Endothelial cell of umbilical vein (primary cell): ENCODE measurements around the gene ZMYM4.

ENCODE experiments used
- CTCF ChIP-seq, 2 donors: IDR thresholded peaks; 1 replicate in 1 of 2; 2 replicates in 1 of 2; pipeline ENCODE4 v1.5.1; 2011; ENCODE audit warnings: low read length in 2 of 2, mild to moderate bottlenecking in 2 of 2, moderate library complexity in 2 of 2, control low read depth in 1 of 2, inconsistent platforms in 1 of 2, low read depth in 1 of 2; ENCODE audit not compliant: insufficient read depth in 1 of 2; ENCODE audit errors: extremely low read depth in 1 of 2
- EZH2 ChIP-seq: IDR thresholded peaks from 2 replicates; pipeline ENCODE4 v1.6.1; 2012; ENCODE audit warnings: borderline replicate concordance, low read depth, mild to moderate bottlenecking, moderate library complexity, low read length, inconsistent platforms; ENCODE audit not compliant: severe bottlenecking
- FOS ChIP-seq: IDR thresholded peaks from 2 replicates; pipeline ENCODE4 v1.6.1; 2011; ENCODE audit warnings: mild to moderate bottlenecking, low read length, moderate library complexity, borderline replicate concordance; ENCODE audit not compliant: insufficient read depth
- JUN ChIP-seq: IDR thresholded peaks from 2 replicates; pipeline ENCODE4 v1.6.1; 2011; ENCODE audit warnings: borderline replicate concordance, low read depth; ENCODE audit not compliant: insufficient read length, insufficient read depth
- MAX ChIP-seq: IDR thresholded peaks from 2 replicates; pipeline ENCODE4 v1.6.1; 2011; ENCODE audit not compliant: insufficient read depth, insufficient read length
- MYC ChIP-seq: IDR thresholded peaks from one replicate; pipeline ENCODE4 v1.6.1; 2011; ENCODE audit warnings: mild to moderate bottlenecking, low read depth, low read length
- POLR2A ChIP-seq: IDR thresholded peaks from 2 replicates; pipeline ENCODE4 v1.6.1; 2012; ENCODE audit warnings: low read depth, mild to moderate bottlenecking, control low read depth, low read length
- POLR2AphosphoS5 ChIP-seq: IDR thresholded peaks from 2 replicates; pipeline ENCODE4 v1.6.1; 2012; ENCODE audit warnings: low read depth, mild to moderate bottlenecking, control low read depth, low read length, moderate library complexity; ENCODE audit not compliant: insufficient read depth

- TF ChIP-seq POLR2AphosphoS5 = no peak
- TF ChIP-seq CTCF (IDR thresholded peaks at IDR 0.05; ENCODE audit: extremely low read depth in 1 of 2, insufficient read depth in 1 of 2, low read depth in 1 of 2, low read length in 2 of 2) = no peak
- no peak for TF ChIP-seq POLR2A
- no peak for TF ChIP-seq MYC
- TF ChIP-seq MAX = no peak
- no peak for TF ChIP-seq EZH2
- TF ChIP-seq JUN = no peak
- TF ChIP-seq FOS = no peak
Observed at GRCh38 chr1:35428360-35428759, 159.9 kb downstream of the ZMYM4 start.
